GM18507 (cell line): ENCODE results near the gene ABR.
"Not testable (repeated sequence)": the region's sequence is repeated elsewhere in the genome, so short reads cannot be mapped to it uniquely, and the experiment has no call there.

ENCODE experiments used
- DNase-seq: peaks from one replicate; pipeline ENCODE4 v3.0.0; 2011; ENCODE audit warnings: low read depth; ENCODE audit not compliant: insufficient read length; ENCODE audit errors: extremely low spot score
- FAIRE-seq: peaks from 2 replicates; lab custom pipeline; 2011; peaks lifted over from hg19 to GRCh38; lab: Jason Lieb, UNC

Gene ABR

DNA sequence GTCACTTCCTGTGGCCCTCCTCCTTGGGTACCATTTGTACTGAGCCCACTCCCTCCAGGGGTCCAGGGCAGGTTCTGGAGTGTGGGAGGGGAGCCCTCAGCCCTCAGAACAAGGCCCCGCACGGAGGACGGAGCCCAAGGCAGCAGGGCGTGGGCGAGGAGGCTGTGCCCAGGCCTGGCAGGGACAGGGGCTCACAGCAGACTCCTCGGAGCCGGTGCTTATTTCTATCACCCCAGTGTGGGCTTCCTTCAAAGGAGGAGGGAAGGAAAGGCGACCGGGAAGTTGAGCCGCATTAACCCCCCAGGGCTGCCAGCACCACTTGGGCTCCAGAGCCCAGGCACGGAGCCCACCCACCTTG is 54.0 kb downstream of the ABR start:
- DNase-seq, result no peak
- FAIRE-seq, result no peak

DNA sequence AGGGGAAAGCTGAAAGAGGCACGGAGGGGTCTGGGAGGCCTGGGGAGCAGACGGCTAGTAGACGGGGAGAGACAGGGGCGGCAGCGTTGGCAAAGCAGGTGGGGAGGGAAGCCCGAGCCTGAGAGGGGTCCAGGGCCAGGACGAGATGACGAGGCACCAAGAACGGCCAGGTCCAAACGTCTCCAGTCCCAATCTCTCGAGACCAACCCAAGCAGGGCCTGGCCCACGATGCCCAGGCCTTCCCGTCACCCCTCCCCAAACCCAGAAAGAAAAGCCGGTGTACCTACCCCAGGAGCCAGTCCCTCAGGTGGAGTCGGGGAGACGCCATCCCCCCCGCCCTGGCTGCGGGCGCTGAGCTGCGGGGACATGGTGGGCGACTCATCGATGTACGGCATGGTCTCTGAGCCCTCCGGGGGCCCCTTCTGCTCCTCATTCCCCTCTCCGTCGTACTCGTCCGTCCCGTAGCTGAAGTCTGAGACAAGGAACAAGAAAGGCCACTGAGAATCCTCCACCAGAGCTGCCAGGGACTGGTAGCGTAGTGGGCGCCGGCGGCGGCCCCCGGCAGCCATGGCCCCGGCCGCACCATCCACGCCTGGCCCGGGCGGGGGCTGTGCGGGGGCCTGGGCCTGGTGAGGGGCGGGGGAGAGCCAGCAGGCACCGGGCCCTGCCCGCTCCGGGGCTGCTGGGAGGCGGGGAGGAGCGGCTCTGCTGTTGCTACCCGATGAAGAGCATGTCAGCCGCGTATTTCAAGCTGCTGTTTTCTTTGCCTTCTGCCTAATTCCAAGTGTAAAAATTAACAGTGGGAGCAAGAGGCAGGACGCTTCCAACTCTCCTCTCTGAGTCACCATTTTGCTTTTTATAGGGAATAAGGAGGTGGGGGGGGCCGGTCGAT is 54.6 kb downstream of the ABR start:
- no peak for DNase-seq

DNA sequence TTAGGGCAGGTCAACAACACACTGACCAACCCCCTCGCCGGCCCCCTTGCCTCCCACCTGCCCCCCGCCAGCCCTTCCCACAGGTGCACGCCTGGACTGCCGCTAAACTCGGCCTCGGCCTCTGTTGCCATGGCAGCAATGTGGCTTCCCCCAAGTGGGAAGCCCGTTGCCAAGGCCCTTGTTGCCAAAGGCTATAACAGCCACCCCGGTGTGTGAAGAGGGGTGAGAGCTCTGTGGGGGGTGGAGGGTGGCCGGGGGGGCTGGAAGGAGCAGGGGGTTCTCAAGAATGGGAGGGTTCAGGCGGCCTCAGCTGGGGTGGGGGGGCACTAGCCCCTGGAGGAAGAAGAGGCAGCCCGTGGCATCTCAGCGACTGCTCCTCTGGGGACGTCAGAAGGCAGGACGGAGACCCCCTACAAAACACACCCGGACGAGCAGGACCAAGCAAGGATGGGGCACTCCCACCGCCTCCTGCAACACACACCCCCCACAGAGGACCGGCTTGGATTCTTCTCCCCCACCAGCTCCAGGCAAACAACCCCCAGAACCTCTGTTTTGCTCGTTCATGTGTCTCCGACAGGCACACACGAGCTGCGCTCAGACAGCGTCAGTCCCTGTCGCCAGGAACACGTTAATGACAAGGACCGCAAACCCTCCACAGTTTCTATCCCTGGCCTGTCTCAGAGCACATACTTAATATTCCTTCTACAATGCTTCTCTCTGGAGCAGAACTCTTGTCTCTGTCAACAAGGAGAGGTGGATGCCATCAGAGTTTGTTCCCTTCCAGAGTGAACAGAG is 55.7 kb downstream of the ABR start:
- FAIRE-seq, result no peak

More for the DNA sequence above, 54.6 kb downstream of the ABR start:
- FAIRE-seq, result no peak

DNA sequence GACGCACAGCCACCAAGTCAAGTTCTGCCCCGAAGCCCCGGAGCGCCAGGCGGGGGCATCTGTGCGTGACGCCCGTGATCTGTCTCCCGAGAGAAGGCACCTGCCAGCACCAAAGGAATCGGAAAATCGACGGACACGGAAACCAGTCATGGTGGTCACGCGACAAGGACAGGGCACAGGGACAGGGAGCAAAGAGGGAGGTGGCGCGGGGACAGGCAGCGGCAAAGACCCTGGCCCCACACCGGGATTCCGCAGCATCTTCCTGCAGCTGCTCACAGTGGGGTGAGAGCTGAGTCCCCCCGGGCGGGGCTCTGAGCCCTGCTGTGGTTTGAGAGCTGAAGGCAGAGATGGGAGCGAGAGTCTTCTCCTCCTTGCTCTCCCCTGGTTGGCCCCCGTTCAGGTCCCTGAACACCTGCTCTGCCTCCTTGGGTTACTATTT is 56.4 kb downstream of the ABR start:
- FAIRE-seq, result no peak
- no peak for DNase-seq

More for the DNA sequence above, 55.7 kb downstream of the ABR start:
- no peak for DNase-seq

DNA sequence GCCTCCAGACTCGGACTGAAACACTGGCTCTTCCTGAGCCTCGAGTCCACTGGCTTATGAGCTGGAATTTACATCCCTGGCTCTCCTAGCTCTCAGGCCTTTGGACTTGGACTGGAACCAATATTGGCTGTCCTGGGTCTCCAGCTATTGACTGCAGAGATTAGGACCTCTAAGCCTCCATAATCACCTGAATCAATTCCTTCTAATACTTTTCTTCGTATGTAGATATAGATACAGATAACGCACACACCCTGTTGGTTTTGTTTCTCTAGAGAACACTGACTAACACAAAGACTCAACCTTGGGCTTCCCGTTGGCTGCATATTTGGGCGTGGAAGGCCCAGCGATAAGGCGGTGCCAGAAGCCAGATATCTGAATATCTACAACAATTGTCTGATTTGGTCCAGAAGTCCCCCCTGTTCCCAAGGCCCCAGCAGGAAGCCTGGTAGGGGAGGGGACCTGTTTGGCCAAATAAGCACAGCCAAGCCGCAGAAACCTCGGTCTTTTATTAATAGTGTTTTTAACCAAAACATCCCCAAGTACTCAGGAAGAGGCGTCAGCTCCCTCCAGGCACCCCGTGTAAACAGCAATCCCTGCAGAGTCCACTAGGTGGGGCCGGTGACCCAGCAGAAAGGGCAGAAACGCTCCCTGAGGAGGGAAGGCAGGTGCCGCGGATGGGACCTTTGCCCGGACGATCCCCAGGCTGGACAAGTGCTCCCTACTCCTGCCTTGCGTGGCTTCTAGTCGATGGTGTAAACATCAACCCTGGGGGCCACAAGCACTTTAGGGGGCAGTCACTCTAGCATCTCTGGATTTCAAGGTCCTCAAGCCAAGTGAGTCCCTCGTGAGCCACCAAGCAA is 57.0 kb downstream of the ABR start:
- peak; percentile 77 for DNase-seq
- peak; percentile 95 for FAIRE-seq

DNA sequence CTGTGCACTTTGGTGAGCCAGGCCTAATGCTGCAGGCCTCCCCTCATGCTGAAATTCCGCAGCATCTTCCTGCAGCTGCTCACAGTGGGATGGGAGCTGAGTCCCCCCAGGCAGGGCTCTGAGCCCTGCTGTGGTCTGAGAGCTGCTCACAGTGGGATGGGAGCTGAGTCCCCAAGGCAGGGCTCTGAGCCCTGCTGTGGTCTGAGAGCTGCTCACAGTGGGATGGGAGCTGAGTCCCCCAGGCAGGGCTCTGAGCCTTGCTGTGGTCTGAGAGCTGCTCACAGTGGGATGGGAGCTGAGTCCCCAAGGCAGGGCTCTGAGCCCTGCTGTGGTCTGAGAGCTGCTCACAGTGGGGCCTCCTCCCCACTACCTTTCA is 58.4 kb downstream of the ABR start:
- not testable (repeated sequence) for DNase-seq, FAIRE-seq

DNA sequence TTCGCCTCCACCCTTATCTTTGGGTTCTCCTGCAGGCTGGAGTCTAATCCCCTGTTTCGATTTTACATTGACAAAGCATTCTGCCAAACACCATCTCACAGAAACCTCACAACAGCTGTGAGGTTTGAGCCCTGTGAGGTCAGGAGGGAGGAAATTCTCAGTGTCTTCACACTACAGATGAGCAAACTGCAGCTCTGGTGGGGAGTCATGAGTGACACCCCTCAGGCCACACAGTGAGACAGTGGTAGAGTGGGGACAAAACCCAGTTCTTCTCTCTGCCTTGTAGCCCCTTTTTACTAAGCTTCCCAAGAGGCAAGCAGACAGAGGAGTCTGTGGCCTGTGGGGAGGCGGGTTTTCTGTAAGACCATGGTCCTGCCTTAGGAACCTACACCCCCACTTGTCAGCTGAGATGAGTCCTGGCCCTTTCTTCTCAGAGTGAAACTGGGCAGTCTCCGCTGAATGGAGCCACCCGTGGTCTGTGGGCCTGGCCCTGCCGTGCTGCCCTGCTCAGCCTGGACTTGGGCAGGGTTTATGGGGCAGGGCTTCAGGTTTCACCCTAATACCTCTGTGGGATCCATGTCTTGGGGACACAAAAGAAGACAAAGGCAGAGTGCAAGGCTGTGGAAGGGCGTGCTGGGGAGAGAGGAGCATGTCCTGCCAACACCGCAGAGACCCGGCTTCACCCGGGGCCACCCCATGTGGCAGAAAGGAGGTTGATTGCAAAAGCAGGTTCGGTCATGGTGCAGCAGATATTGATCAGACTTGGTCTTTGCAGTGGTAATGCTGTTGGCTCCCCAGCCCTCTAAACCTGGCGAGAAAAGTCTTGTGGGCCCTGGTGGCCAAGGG is 59.0 kb downstream of the ABR start:
- DNase-seq (no peak), FAIRE-seq (no peak)

DNA sequence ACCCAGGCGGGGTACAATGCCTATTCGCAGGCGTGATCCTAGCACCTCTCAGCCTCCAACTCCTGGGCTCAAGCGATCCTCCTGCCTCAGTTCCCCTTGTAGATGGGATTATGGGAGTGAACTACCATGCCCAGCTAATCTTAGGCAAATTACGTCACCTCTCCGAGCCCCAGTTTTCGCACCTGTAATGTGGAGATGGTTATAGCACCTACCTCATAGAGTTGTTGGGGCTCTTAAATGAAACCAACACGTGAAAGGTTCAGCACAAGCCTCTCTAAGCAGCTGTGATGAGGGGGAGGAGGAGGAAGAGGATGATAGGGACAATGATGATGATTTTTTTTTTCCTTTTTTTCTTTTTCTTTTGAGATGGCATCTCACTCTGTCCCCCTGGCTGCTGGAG is 59.9 kb downstream of the ABR start:
- no peak for DNase-seq
- no peak for FAIRE-seq

DNA sequence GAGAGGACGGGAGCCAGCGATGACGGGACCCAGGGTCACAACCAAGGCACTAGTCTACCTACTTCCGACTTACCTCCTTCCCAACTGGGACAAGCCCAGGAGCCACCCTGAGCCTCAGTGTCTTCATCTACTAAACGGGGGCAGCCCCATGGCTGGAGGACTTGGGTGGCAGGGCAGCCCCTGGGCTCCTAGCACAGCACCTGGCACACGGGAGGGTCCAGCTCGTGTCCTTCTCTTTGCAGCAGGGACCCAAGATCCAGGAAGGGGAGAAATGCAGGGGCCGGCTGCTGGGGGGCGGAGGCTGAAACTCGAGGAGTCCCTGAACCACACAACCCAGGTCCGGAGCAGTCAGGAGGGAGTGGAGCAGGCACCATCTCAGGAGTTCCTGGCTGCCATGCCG is 63.2 kb downstream of the ABR start:
- no peak for FAIRE-seq

DNA sequence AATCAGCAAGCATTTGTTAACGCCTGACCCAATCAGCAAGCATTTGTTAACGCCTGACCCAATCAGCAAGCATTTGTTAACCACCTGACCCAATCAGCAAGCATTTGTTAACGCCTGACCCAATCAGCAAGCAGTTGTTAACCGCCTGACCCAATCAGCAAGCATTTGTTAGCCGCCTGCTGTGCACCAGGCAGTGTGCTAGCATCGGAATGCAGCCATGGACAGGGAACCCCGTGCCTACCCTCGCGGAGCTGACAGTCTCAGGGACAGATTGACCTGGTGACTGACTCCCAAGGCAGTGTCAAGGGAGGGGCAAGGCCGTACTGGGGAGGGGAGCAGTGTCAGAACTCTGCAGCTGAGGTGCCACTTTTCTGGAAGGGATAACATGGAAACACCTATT is 66.9 kb downstream of the ABR start:
- FAIRE-seq (no peak), DNase-seq (no peak)

More for the DNA sequence above, 63.2 kb downstream of the ABR start:
- DNase-seq, result no peak

DNA sequence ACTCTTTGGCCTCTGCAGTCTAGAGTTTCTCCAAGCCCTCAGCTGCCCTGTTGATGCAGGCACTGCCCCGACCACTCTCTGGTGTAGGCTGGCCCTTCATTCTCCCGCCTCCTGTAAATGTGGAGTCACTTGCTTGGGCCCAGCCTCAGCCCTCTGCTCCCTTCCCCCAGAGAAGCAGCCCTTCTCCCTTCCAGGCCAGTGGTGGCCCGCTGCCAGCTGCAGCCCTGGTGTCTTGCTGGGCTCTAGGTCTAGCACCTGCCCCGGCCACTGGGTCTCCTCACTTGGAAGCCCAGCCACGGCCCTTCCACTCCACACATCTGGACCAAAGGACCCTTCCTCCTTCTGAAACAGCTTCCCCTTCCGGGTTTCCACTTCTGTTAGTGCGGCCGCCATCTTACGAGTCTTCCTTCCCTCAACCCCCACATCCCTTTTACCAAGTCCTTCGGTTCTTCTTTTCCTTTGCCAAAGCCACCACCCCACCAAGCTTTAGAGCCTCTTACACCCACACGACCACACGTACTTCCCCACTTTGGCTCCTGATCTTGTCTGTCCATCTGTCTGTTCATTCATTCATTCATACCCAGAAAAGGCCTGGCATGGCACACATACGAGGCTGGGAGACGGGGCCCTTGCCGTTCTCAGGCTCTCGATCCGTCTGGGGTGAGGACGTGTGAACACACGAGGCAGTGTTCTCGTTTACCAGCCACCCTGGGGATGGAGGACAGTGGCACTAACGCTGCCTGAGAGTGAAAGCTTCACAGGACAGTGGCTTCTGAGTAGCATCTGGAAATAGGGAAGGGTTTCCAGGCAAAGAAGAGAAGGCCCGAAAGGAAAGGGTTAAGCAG is 68.0 kb downstream of the ABR start:
- DNase-seq (no peak), FAIRE-seq (no peak)

DNA sequence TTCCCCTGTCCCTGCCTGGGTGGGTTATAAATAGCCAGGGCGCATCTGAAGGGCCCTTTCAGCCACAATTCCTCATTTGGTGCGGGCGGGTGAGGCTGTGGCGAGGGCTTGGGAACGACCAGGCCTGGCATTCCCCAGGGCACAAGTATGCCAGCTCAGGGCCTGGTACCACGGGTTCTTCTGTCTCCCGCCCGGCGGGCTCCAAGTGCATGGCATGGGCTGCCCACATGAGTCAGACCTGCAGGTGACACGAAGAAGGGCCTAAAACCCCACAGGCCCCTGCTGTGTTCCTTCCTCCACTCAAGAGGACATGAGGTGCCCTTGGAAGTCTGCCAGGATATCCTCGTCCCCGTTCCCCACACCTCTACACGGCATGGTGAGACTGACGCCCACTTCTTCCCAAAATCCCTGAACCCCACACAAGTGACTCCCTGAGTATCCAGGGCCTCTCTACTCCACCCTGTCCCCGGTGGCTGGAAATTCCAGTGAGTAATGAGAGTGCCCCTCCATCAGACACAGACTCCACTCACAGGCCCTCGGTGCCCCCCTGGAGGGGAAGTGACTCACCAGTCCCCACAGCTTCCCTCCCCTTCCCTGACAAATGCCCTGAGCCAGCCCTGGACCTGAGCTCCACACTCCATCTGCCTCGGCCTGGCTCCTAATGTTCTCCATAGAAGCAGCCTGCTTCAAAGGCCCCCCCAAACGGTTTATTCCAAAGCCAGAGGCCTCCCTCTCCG is 68.8 kb downstream of the ABR start:
- no peak for DNase-seq
- no peak for FAIRE-seq

DNA sequence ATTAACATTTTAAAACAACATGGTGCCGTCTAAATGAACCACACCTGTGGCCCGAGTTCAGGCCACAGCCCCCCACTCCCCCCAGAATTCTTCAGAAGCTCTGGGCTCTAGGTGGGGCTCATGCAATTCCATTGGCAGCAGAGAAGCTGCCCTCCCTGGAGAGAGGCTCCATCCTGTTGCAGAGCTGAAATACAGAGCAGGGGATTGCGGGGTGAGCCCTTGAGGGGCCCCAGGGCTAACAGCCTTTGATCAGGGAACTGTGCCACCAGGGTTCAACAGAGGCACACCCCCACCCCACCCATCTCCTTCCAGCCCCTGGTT is 69.3 kb downstream of the ABR start:
- FAIRE-seq (no peak), DNase-seq (no peak)

DNA sequence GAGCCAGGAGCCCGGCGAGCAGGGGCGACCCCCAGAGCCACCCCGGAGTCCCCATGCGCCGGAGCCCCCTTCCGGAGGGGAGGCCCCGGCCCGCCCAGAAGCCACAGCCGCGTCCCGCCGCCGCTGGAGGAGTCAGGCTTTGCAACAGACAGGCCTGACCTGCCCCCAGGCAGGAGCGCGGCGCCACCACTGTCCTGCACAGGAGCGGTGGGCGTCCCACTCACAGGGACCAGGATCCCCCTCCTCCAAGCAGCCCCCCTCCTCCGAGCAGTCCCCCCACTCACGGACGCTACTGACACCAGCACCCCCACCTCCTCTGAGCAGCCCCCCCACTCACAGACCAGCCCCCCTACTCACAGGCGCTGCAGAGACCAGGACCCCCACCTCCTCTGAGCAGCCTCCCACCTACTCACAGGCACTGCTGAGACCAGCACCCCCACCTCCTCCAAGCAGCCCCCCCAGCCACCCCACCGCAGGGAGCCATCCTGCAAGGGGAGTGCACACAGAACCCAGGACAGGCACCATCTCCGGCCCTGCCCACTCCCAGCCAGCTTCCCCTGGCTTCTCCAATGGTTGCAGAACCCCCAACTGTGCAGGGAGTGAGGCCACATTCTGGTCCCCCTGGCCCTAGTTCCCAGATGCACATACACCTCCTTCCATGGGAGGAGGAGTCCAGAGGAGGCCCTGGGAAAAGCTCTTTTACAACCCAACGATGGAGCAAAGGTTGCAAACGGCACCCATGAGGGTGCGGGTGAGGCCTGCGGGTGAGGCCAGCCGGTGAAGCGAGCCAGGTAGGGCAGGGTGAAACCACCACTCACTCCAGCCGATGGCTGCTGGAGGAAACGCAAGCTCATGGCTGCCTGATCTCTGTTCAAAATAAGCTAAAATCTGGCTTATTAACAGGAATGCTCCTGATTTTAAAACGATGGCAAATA is 69.9 kb downstream of the ABR start:
- no peak for FAIRE-seq

DNA sequence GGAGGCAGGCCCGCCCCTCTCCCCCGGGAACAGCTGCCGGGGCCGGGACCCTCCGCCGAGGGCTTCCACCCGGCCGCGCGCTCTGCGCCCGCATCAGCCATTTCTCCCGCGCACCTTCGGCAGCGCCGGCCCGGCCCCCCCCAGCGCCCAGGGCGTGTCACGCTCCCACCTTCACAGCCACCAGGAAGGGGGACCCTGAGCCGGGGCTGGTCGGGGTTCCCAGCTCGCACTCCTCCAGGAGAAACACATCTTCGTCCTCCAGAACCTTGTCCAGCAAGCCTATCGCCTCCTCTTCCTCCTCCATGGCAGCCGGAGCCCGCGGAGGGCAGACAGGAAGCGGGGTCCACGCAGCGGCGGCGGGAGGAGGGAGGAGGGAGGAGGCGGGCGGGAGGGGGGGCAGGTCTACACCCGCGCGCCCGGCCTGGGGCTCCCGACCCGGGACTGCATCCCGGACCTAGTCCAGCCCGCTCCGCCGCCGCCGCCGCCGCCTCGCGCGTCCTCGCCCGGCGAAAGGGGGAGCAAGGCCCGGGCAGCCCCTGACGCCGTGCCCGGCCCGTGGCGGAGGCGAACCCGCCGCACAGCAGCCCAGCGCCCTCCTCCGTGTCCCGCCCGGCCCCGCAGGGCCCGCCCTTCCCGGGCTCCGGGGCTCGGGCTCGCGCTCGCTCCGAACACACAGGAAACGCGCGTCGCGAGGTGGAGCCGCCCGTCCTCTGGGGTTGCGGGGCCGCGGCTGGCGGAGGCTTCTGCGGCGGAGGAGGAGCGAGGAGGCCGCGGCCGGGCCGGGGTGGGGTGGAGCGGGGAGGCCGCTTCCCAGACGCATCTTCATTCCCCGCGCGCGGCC is 70.8 kb downstream of the ABR start:
- DNase-seq, result no peak
- no peak for FAIRE-seq

More for the DNA sequence above, 69.9 kb downstream of the ABR start:
- no peak for DNase-seq

DNA sequence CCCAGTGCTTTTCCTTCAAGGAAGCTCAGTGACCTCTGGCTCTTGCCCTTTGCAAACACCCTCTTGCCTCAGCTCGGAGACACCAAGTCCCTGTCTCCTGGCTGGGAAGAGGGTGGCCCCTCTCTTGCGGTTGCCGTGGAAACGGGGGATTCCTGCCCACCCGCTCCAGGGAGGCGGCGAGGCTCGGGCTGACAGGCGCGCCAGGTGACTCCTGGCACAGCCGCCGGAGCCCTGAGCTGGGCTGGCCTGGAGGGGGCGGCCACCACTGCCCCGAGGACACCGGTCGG is 71.4 kb downstream of the ABR start:
- FAIRE-seq (no peak), DNase-seq (no peak)
